Immature natural killer cell (primary cell): ENCODE measurements around the gene RYR1. TPM values are rescaled to one million over a fixed set of nuclear protein-coding genes. Genes with fewer than 3 reads are reported as not detected.
"Not testable (repeated sequence)": the region's sequence is repeated elsewhere in the genome, so short reads cannot be mapped to it uniquely, and the experiment has no call there.

Source experiments
- DNase-seq, 3 donors: peaks; one replicate each; pipeline ENCODE4 v3.0.0; 2022; ENCODE audit warnings: mixed read lengths in 1 of 3
- H3K27ac Mint-ChIP-seq, 6 donors: one replicate each; pipeline ENCODE4 v1.8.0; 2020; ENCODE audit warnings: mixed read lengths in 6 of 6, mild to moderate bottlenecking in 5 of 6, inconsistent platforms in 4 of 6, moderate library complexity in 3 of 6
- H3K27me3 Mint-ChIP-seq, 3 donors: one replicate each; pipeline ENCODE4 v1.8.0; 2020 to 2021; ENCODE audit warnings: low read depth in 3 of 3, mild to moderate bottlenecking in 3 of 3, mixed read lengths in 3 of 3, moderate library complexity in 3 of 3, inconsistent platforms in 1 of 3
- H3K36me3 Mint-ChIP-seq, 3 donors: one replicate each; pipeline ENCODE4 v1.8.0; 2020; ENCODE audit warnings: mixed read lengths in 3 of 3, inconsistent platforms in 2 of 3, mild to moderate bottlenecking in 2 of 3
- H3K4me1 Mint-ChIP-seq, 2 donors: one replicate each; pipeline ENCODE4 v1.8.0; 2020; ENCODE audit warnings: inconsistent platforms in 2 of 2, mild to moderate bottlenecking in 2 of 2, mixed read lengths in 2 of 2, moderate library complexity in 1 of 2
- H3K4me3 Mint-ChIP-seq, 5 donors: one replicate each; pipeline ENCODE4 v1.8.0; 2020; ENCODE audit warnings: mild to moderate bottlenecking in 5 of 5, mixed read lengths in 5 of 5, inconsistent platforms in 3 of 5, moderate library complexity in 3 of 5
- H3K9me3 Mint-ChIP-seq, 6 donors: one replicate each; pipeline ENCODE4 v1.8.0; 2020; ENCODE audit warnings: mild to moderate bottlenecking in 6 of 6, mixed read lengths in 6 of 6, inconsistent platforms in 4 of 6, moderate library complexity in 3 of 6
- polyA plus RNA-seq, 3 donors: library from polyadenylated mRNA; unstranded; fragments of 300-500 nt; fragmentation: Illumina TruSeq; gene quantifications; one replicate each; pipeline ENCODE4 v1.2.3, GENCODE V29; 2021

Gene RYR1
- polyA plus RNA-seq, 3 donors from 2014 or later = 0.04 TPM; not detected in 2

GRCh38 chr19:38485541-38486285, 52.2 kb downstream of the RYR1 start:
- no peak overlapping the region for H3K27ac Mint-ChIP-seq
- H3K9me3 Mint-ChIP-seq = peaks cover 0 to 2% (median 0%) of the 10 kb centered on the region in 6 donors

GRCh38 chr19:38486731-38487336, 53.3 kb downstream of the RYR1 start:
- Mint-ChIP-seq H3K4me3 (no peak overlapping the region), H3K27me3 (peaks cover 1 to 7% (median 4%) of the 10 kb centered on the region in 3 donors), H3K4me1 (no peaks in the 10 kb centered on the region), H3K9me3 (peaks cover 0 to 9% (median 0%) of the 10 kb centered on the region in 6 donors), H3K27ac (no peak overlapping the region), H3K36me3 (peaks cover 0 to 3% (median 0%) of the 10 kb centered on the region in 3 donors)
- no peak for DNase-seq

More at GRCh38 chr19:38485541-38486285, 52.2 kb downstream of the RYR1 start:
- DNase-seq = no peak
- Mint-ChIP-seq H3K36me3 (peaks cover 0 to 3% (median 0%) of the 10 kb centered on the region in 3 donors), H3K27me3 (peaks cover 1 to 5% (median 3%) of the 10 kb centered on the region in 3 donors), H3K4me1 (no peaks in the 10 kb centered on the region), H3K4me3 (no peak overlapping the region)

- Mint-ChIP-seq H3K27ac (peak overlapping the region in 1 of 6 donors; percentile 25), H3K27me3 (peaks cover 1 to 8% (median 6%) of the 10 kb centered on the region in 3 donors), H3K4me1 (no peaks in the 10 kb centered on the region), H3K9me3 (peaks cover 0 to 10% (median 0%) of the 10 kb centered on the region in 6 donors), H3K4me3 (no peak overlapping the region), H3K36me3 (peaks cover 0 to 3% (median 0%) of the 10 kb centered on the region in 3 donors)
- DNase-seq = no peak
These were observed 54.6 kb downstream of the RYR1 start for GRCh38 chr19:38488096-38488495.

- Mint-ChIP-seq H3K4me1 (no peaks in the 10 kb centered on the region), H3K4me3 (no peak overlapping the region), H3K9me3 (peaks cover 0 to 10% (median 0%) of the 10 kb centered on the region in 6 donors), H3K36me3 (peaks cover 0 to 3% (median 0%) of the 10 kb centered on the region in 3 donors), H3K27me3 (peaks cover 1 to 8% (median 8%) of the 10 kb centered on the region in 3 donors), H3K27ac (no peak overlapping the region)
- DNase-seq = no peak
These were observed 55.4 kb downstream of the RYR1 start for GRCh38 chr19:38488776-38489481.

GRCh38 chr19:38490861-38491260, 57.4 kb downstream of the RYR1 start:
- H3K36me3 Mint-ChIP-seq = peaks cover 0 to 3% (median 0%) of the 10 kb centered on the region in 3 donors
- H3K27ac Mint-ChIP-seq = no peak overlapping the region
- H3K4me3 Mint-ChIP-seq = no peak overlapping the region
- peaks cover 0 to 8% (median 8%) of the 10 kb centered on the region in 3 donors for H3K27me3 Mint-ChIP-seq
- peaks cover 0 to 10% (median 0%) of the 10 kb centered on the region in 6 donors for H3K9me3 Mint-ChIP-seq
- no peak for DNase-seq
- H3K4me1 Mint-ChIP-seq = no peaks in the 10 kb centered on the region

DNA sequence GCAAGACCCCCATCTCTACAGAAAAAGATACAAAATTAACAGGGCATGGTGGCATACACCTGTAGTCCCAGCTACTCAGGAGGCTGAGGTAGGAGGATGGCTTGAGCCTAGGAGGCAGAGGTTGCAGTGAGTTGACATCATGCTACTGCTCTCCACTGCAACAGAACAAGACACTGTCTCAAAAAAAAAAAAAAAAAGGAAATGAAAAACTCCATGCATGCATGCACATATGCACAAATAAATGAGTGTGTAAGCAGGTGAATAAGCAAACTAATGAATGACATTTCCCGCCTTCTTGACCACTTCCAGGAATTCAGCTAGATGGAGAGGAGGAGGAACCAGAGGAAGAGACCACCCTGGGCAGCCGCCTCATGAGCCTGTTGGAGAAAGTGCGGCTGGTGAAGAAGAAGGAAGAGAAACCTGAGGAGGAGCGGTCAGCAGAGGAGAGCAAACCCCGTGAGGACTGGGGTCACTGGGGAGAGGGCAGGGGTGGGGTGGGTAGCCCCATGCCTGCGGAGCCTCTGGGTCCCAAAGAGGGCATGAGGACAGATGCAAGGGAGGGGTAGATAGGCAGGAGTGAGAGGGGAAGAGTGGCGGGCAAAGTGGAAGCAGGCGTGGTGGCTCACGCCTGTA, 58.8 kb downstream of the RYR1 start:
- Mint-ChIP-seq H3K4me3 (no peak overlapping the region), H3K27ac (no peak overlapping the region), H3K36me3 (no peaks in the 10 kb centered on the region), H3K4me1 (no peaks in the 10 kb centered on the region), H3K9me3 (peaks cover 0 to 10% (median 0%) of the 10 kb centered on the region in 6 donors), H3K27me3 (peaks cover 0 to 8% (median 5%) of the 10 kb centered on the region in 3 donors)
- DNase-seq = no peak

GRCh38 chr19:38494379-38494778, 60.9 kb downstream of the RYR1 start:
- Mint-ChIP-seq H3K27ac (no peak overlapping the region), H3K4me3 (no peak overlapping the region), H3K4me1 (no peaks in the 10 kb centered on the region), H3K9me3 (peaks cover 0 to 10% (median 0%) of the 10 kb centered on the region in 6 donors), H3K36me3 (no peaks in the 10 kb centered on the region), H3K27me3 (peaks cover 0 to 8% (median 5%) of the 10 kb centered on the region in 3 donors)
- no peak for DNase-seq

DNA sequence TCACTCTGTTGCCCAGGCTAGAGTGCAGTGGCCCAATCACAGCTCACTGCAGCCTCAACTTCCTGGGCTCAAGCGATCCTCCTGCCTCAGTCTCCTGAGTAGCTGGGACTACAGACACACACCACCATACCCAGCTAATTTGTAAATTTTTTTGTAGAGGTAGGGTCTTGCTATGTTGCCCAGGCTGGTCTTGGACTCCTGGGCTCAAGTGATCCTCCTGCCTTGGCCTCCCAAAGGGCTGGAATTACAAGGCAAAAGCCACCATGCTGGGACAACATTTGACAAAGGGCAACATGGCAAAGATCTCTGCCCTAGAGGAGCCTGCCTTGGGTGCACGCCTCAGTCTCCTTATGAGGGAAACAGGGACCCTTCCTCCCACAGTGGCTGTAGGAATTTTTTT, 61.9 kb downstream of the RYR1 start:
- H3K4me3 Mint-ChIP-seq, H3K9me3 Mint-ChIP-seq, H3K36me3 Mint-ChIP-seq, H3K4me1 Mint-ChIP-seq, H3K27ac Mint-ChIP-seq, H3K27me3 Mint-ChIP-seq, DNase-seq: not testable (repeated sequence)

- no peak overlapping the region for H3K27ac Mint-ChIP-seq
- H3K27me3 Mint-ChIP-seq = peaks cover 0 to 6% (median 3%) of the 10 kb centered on the region in 3 donors
- peaks cover 0 to 5% (median 0%) of the 10 kb centered on the region in 6 donors for H3K9me3 Mint-ChIP-seq
- H3K4me1 Mint-ChIP-seq = no peaks in the 10 kb centered on the region
- DNase-seq = no peak
- no peak overlapping the region for H3K4me3 Mint-ChIP-seq
- no peaks in the 10 kb centered on the region for H3K36me3 Mint-ChIP-seq
These were observed 62.6 kb downstream of the RYR1 start for GRCh38 chr19:38496116-38496515.

- Mint-ChIP-seq H3K36me3 (no peaks in the 10 kb centered on the region), H3K9me3 (peaks cover 0 to under 1% (median 0%) of the 10 kb centered on the region in 6 donors), H3K27ac (no peak overlapping the region), H3K4me3 (no peak overlapping the region), H3K27me3 (peaks cover 0 to 6% (median 6%) of the 10 kb centered on the region in 3 donors), H3K4me1 (no peaks in the 10 kb centered on the region)
- no peak for DNase-seq
These were observed 63.4 kb downstream of the RYR1 start for GRCh38 chr19:38496603-38497487.

DNA sequence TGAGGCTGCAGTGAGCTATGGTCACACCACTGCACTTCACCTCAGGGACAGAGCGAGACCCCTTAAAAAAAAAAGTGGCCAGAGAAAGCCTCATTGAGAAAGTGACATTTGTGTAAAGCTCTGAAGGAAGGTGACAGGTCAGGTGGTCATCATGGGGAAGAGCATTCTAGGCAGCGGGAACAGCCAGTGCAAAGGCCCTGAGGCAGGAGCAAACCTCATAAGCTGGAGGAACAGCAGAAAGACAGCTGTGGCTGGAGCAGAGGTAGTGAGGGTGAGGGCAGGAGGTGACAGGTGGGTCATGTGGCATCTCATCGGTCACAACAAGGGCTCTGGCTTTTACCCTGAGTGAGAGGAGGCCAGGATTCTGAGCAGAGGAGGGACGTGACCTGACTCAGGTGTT, 64.4 kb downstream of the RYR1 start:
- DNase-seq = no peak
- Mint-ChIP-seq H3K9me3 (no peaks in the 10 kb centered on the region), H3K4me1 (no peaks in the 10 kb centered on the region), H3K27me3 (peaks cover 0 to 6% (median 3%) of the 10 kb centered on the region in 3 donors), H3K4me3 (no peak overlapping the region), H3K27ac (no peak overlapping the region), H3K36me3 (no peaks in the 10 kb centered on the region)

- Mint-ChIP-seq H3K9me3 (no peaks in the 10 kb centered on the region), H3K27ac (no peak overlapping the region), H3K4me1 (no peaks in the 10 kb centered on the region), H3K4me3 (no peak overlapping the region), H3K36me3 (no peaks in the 10 kb centered on the region), H3K27me3 (peaks cover 0 to 4% (median 3%) of the 10 kb centered on the region in 3 donors)
- DNase-seq = no peak
These were observed 66.0 kb downstream of the RYR1 start for GRCh38 chr19:38499532-38499931.

DNA sequence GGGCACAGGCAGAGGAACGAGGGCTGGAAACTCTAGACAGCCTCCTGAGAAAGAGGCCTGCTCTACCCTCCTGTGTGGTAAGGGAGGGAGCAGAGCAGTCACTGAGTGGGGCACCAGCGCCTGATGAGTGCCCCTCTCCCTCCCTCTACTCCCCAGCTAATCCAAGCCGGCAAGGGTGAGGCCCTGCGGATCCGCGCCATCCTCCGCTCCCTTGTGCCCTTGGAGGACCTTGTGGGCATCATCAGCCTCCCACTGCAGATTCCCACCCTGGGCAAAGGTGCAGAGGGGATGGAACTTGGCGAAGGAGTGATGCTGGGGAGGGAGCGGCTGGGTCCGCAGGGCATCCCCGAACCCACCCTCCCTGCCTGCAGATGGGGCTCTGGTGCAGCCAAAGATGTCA, 67.0 kb downstream of the RYR1 start:
- Mint-ChIP-seq H3K4me3 (no peak overlapping the region), H3K27ac (no peak overlapping the region), H3K36me3 (no peaks in the 10 kb centered on the region), H3K27me3 (peaks cover 1 to 4% (median 3%) of the 10 kb centered on the region in 3 donors), H3K9me3 (no peaks in the 10 kb centered on the region), H3K4me1 (no peaks in the 10 kb centered on the region)
- DNase-seq = no peak
